ENCODE data around the gene FRAS1. TPM values are rescaled to one million over a fixed set of nuclear protein-coding genes. Genes with fewer than 3 reads are reported as not detected.

Gene FRAS1
- total and polyA plus RNA-seq, 2 donors (not counting 3 experiments of a cell fraction or from before 2014, with no cell fraction given) = 1.4 to 3.6 TPM

- dilution Hi-C loops (cut with MboI; ENCODE audit: extremely low pct_ligation_motif_present, low sequenced_read_pairs) = no loop called here
- TF ChIP-seq MAX (IDR thresholded peaks at IDR 0.05; ENCODE audit: insufficient read depth, insufficient read length) (no peak), EZH2 (IDR thresholded peaks at IDR 0.05; ENCODE audit: borderline replicate concordance, low read depth, low read length, severe bottlenecking) (no peak), FOS (IDR thresholded peaks at IDR 0.05; ENCODE audit: borderline replicate concordance, insufficient read depth, low read length) (no peak), POLR2A (IDR thresholded peaks at IDR 0.05; ENCODE audit: low read depth, low read length) (no peak), CTCF (IDR thresholded peaks at IDR 0.05; ENCODE audit: extremely low read depth in 1 of 2, insufficient read depth in 1 of 2, low read depth in 1 of 2, low read length in 2 of 2) (no peak), GATA2 (IDR thresholded peaks at IDR 0.05; ENCODE audit: insufficient read depth, insufficient read length, low read depth, low read length) (no peak), POLR2AphosphoS5 (IDR thresholded peaks at IDR 0.05; ENCODE audit: insufficient read depth, low read depth, low read length) (no peak), MYC (IDR thresholded peaks at IDR 0.05; ENCODE audit: low read depth, low read length) (no peak), JUN (IDR thresholded peaks at IDR 0.05; ENCODE audit: borderline replicate concordance, insufficient read depth, insufficient read length, low read depth) (no peak)
- no peak for FAIRE-seq
These were observed 261.0 kb downstream of the FRAS1 start for GRCh38 chr4:78318126-78318525.

More at GRCh38 chr4:78318126-78318525, 261.0 kb downstream of the FRAS1 start:
- no peaks in the 10 kb centered on the region for H3K4me1 ChIP-seq (ENCODE audit: control insufficient read depth, extremely low read depth, insufficient read depth, low read length)
- H3K9ac ChIP-seq (replicated peaks; ENCODE audit: extremely low read depth, insufficient read depth, low read length) = no peak overlapping the region
- H3K4me3 ChIP-seq (replicated peaks in 1 of 3; ENCODE audit: insufficient read depth in 1 of 3, low read depth in 1 of 3, low read length in 3 of 3) = no peak overlapping the region
- H4K20me1 ChIP-seq (replicated peaks; ENCODE audit: control insufficient read depth, extremely low read depth, insufficient read depth, low read length) = no peaks in the 10 kb centered on the region
- ChIA-PET CTCF (no interaction called here), POLR2A (no interaction called here)
- intact Hi-C loops (cut with micrococcal nuclease) = no loop called here
- DNase-seq (ENCODE audit: low read depth, low spot score) = no peak
- no peak overlapping the region for H3K27ac ChIP-seq (ENCODE audit: insufficient read depth, low read depth, low read length)
- no peaks in the 10 kb centered on the region for H3K36me3 ChIP-seq (ENCODE audit: control insufficient read depth in 2 of 2, extremely low read depth in 1 of 2, insufficient read depth in 2 of 2, low read length in 2 of 2)
- H2AFZ ChIP-seq (ENCODE audit: low read depth, low read length) = no peak overlapping the region
- peaks cover 0 to 2% of the 10 kb centered on the region in 2 experiments for H3K27me3 ChIP-seq (ENCODE audit: control insufficient read depth in 2 of 2, insufficient read depth in 2 of 2, low read length in 2 of 2)
- BruUV-seq (replicated peaks) = no TSS peak
- H3K9me1 ChIP-seq (replicated peaks; ENCODE audit: control insufficient read depth, extremely low read depth, insufficient read depth, low read length) = no peaks in the 10 kb centered on the region
- H3K4me2 ChIP-seq (ENCODE audit: insufficient read depth, low read length) = no peak overlapping the region
- no peaks in the 10 kb centered on the region for H3K79me2 ChIP-seq (ENCODE audit: control insufficient read depth, insufficient read depth, low read length)
- no peaks in the 10 kb centered on the region for H3K9me3 ChIP-seq (replicated peaks; ENCODE audit: control insufficient read depth, insufficient read depth, low read length)

Data from endothelial cell of umbilical vein (primary cell).